ENCODE results near the gene PLXNA4. TPM values are rescaled to one million over a fixed set of nuclear protein-coding genes. Genes with fewer than 3 reads are reported as not detected.

PLXNA4 gene
- total RNA-seq, 1 donor = 2.6 TPM

- no peaks in the 10 kb centered on the region for H3K9me3 ChIP-seq (ENCODE audit: low read depth, low read length)
- H3K4me3 ChIP-seq (ENCODE audit: low read length) = no peak overlapping the region
- no peaks in the 10 kb centered on the region for H3K4me1 ChIP-seq (ENCODE audit: insufficient read depth, low read length)
- peaks cover 17% of the 10 kb centered on the region for H3K27me3 ChIP-seq (ENCODE audit: insufficient read depth, low read length)
These were observed 100.6 kb downstream of the PLXNA4 start for GRCh38 chr7:132475669-132476116.

- H3K4me3 ChIP-seq (ENCODE audit: low read length) = no peak overlapping the region
- peaks cover 17% of the 10 kb centered on the region for H3K27me3 ChIP-seq (ENCODE audit: insufficient read depth, low read length)
These were observed 101.1 kb downstream of the PLXNA4 start for GRCh38 chr7:132475037-132475668.

GRCh38 chr7:132472463-132473120 is 103.7 kb downstream of the PLXNA4 start:
- Histone ChIP-seq H3K4me3 (ENCODE audit: low read length) (no peak overlapping the region), H3K27me3 (ENCODE audit: insufficient read depth, low read length) (peaks cover 17% of the 10 kb centered on the region), H3K9me3 (ENCODE audit: low read depth, low read length) (no peaks in the 10 kb centered on the region), H3K4me1 (ENCODE audit: insufficient read depth, low read length) (no peaks in the 10 kb centered on the region)

More at GRCh38 chr7:132475037-132475668, 101.1 kb downstream of the PLXNA4 start:
- Histone ChIP-seq H3K9me3 (ENCODE audit: low read depth, low read length) (no peaks in the 10 kb centered on the region), H3K4me1 (ENCODE audit: insufficient read depth, low read length) (no peaks in the 10 kb centered on the region)

GRCh38 chr7:132471515-132471914 is 104.8 kb downstream of the PLXNA4 start:
- Histone ChIP-seq H3K4me1 (ENCODE audit: insufficient read depth, low read length) (no peaks in the 10 kb centered on the region), H3K9me3 (ENCODE audit: low read depth, low read length) (no peaks in the 10 kb centered on the region), H3K4me3 (ENCODE audit: low read length) (no peak overlapping the region), H3K27me3 (ENCODE audit: insufficient read depth, low read length) (peaks cover 11% of the 10 kb centered on the region)

GRCh38 chr7:132469681-132470080 is 106.6 kb downstream of the PLXNA4 start:
- Histone ChIP-seq H3K4me1 (ENCODE audit: insufficient read depth, low read length) (no peaks in the 10 kb centered on the region), H3K27me3 (ENCODE audit: insufficient read depth, low read length) (peaks cover 1% of the 10 kb centered on the region), H3K4me3 (ENCODE audit: low read length) (no peak overlapping the region), H3K9me3 (ENCODE audit: low read depth, low read length) (no peaks in the 10 kb centered on the region)

GRCh38 chr7:132469264-132469663 is 107.0 kb downstream of the PLXNA4 start:
- no peaks in the 10 kb centered on the region for H3K4me1 ChIP-seq (ENCODE audit: insufficient read depth, low read length)

GRCh38 chr7:132466367-132466766 is 109.9 kb downstream of the PLXNA4 start:
- no peak overlapping the region for H3K4me3 ChIP-seq (ENCODE audit: low read length)
- H3K9me3 ChIP-seq (ENCODE audit: low read depth, low read length) = no peaks in the 10 kb centered on the region
- H3K4me1 ChIP-seq (ENCODE audit: insufficient read depth, low read length) = no peaks in the 10 kb centered on the region

More at GRCh38 chr7:132469264-132469663, 107.0 kb downstream of the PLXNA4 start:
- no peaks in the 10 kb centered on the region for H3K9me3 ChIP-seq (ENCODE audit: low read depth, low read length)
- no peaks in the 10 kb centered on the region for H3K27me3 ChIP-seq (ENCODE audit: insufficient read depth, low read length)
- H3K4me3 ChIP-seq (ENCODE audit: low read length) = no peak overlapping the region

GRCh38 chr7:132465516-132465915 is 110.8 kb downstream of the PLXNA4 start:
- Histone ChIP-seq H3K4me3 (ENCODE audit: low read length) (no peak overlapping the region), H3K4me1 (ENCODE audit: insufficient read depth, low read length) (no peaks in the 10 kb centered on the region), H3K9me3 (ENCODE audit: low read depth, low read length) (no peaks in the 10 kb centered on the region), H3K27me3 (ENCODE audit: insufficient read depth, low read length) (no peaks in the 10 kb centered on the region)

More at GRCh38 chr7:132466367-132466766, 109.9 kb downstream of the PLXNA4 start:
- no peaks in the 10 kb centered on the region for H3K27me3 ChIP-seq (ENCODE audit: insufficient read depth, low read length)

- Histone ChIP-seq H3K4me3 (ENCODE audit: low read length) (no peak overlapping the region), H3K27me3 (ENCODE audit: insufficient read depth, low read length) (no peaks in the 10 kb centered on the region), H3K9me3 (ENCODE audit: low read depth, low read length) (no peaks in the 10 kb centered on the region), H3K4me1 (ENCODE audit: insufficient read depth, low read length) (no peaks in the 10 kb centered on the region)
These were observed 111.5 kb downstream of the PLXNA4 start for GRCh38 chr7:132464740-132465139.

GRCh38 chr7:132463922-132464321 is 112.3 kb downstream of the PLXNA4 start:
- Histone ChIP-seq H3K4me3 (ENCODE audit: low read length) (no peak overlapping the region), H3K4me1 (ENCODE audit: insufficient read depth, low read length) (no peaks in the 10 kb centered on the region), H3K9me3 (ENCODE audit: low read depth, low read length) (no peaks in the 10 kb centered on the region), H3K27me3 (ENCODE audit: insufficient read depth, low read length) (no peaks in the 10 kb centered on the region)

GRCh38 chr7:132462478-132462877 is 113.8 kb downstream of the PLXNA4 start:
- Histone ChIP-seq H3K4me3 (ENCODE audit: low read length) (no peak overlapping the region), H3K9me3 (ENCODE audit: low read depth, low read length) (no peaks in the 10 kb centered on the region), H3K27me3 (ENCODE audit: insufficient read depth, low read length) (no peaks in the 10 kb centered on the region), H3K4me1 (ENCODE audit: insufficient read depth, low read length) (no peaks in the 10 kb centered on the region)

- H3K27me3 ChIP-seq (ENCODE audit: insufficient read depth, low read length) = no peaks in the 10 kb centered on the region
- no peak overlapping the region for H3K4me3 ChIP-seq (ENCODE audit: low read length)
- H3K9me3 ChIP-seq (ENCODE audit: low read depth, low read length) = no peaks in the 10 kb centered on the region
- no peaks in the 10 kb centered on the region for H3K4me1 ChIP-seq (ENCODE audit: insufficient read depth, low read length)
These were observed 115.2 kb downstream of the PLXNA4 start for GRCh38 chr7:132461032-132461592.

GRCh38 chr7:132458729-132459128 is 117.5 kb downstream of the PLXNA4 start:
- no peaks in the 10 kb centered on the region for H3K27me3 ChIP-seq (ENCODE audit: insufficient read depth, low read length)
- no peaks in the 10 kb centered on the region for H3K9me3 ChIP-seq (ENCODE audit: low read depth, low read length)
- H3K4me3 ChIP-seq (ENCODE audit: low read length) = no peak overlapping the region
- H3K4me1 ChIP-seq (ENCODE audit: insufficient read depth, low read length) = peaks cover 18% of the 10 kb centered on the region

- no peaks in the 10 kb centered on the region for H3K9me3 ChIP-seq (ENCODE audit: low read depth, low read length)
- H3K4me1 ChIP-seq (ENCODE audit: insufficient read depth, low read length) = peaks cover 18% of the 10 kb centered on the region
- H3K4me3 ChIP-seq (ENCODE audit: low read length) = no peak overlapping the region
- H3K27me3 ChIP-seq (ENCODE audit: insufficient read depth, low read length) = no peaks in the 10 kb centered on the region
These were observed 118.6 kb downstream of the PLXNA4 start for GRCh38 chr7:132457658-132458057.

- Histone ChIP-seq H3K4me3 (ENCODE audit: low read length) (no peak overlapping the region), H3K4me1 (ENCODE audit: insufficient read depth, low read length) (peaks cover 30% of the 10 kb centered on the region), H3K27me3 (ENCODE audit: insufficient read depth, low read length) (no peaks in the 10 kb centered on the region), H3K9me3 (ENCODE audit: low read depth, low read length) (no peaks in the 10 kb centered on the region)
These were observed 119.9 kb downstream of the PLXNA4 start for GRCh38 chr7:132456418-132456817.
